Endothelial cell of hepatic sinusoid (primary cell): ENCODE results near the gene TOB2.

ENCODE experiments used
- in situ Hi-C: cut with HindIII; loops from 2 replicates; pipeline ENCODE4 v1.10.0; 2017; ENCODE audit warnings: low sequenced_read_pairs

Gene TOB2

GRCh38 chr22:41395531-41396240 is 50.9 kb downstream of the TOB2 start:
- in situ Hi-C loops = no loop called here

GRCh38 chr22:41394012-41394356 is 52.6 kb downstream of the TOB2 start:
- in situ Hi-C loops = no loop called here

- in situ Hi-C loops = loop anchor here (5.0 kb wide), 1 partner anchor 85 kb away; no protein-coding TSS in a partner anchor
Observed at GRCh38 chr22:41387341-41387740, 59.3 kb downstream of the TOB2 start.

- in situ Hi-C loops = no loop called here
Observed at GRCh38 chr22:41384128-41384527, 62.5 kb downstream of the TOB2 start.
